ENCODE results near the gene PLXDC1.
A peak's percentile ranks its signal among the peaks of the same experiment; 100 is the strongest.
"Not testable (repeated sequence)": the region's sequence is repeated elsewhere in the genome, so short reads cannot be mapped to it uniquely, and the experiment has no call there.

PLXDC1 gene

GRCh38 chr17:39062846-39063680, 88.4 kb downstream of the PLXDC1 start:
- peak; percentile 12 for DNase-seq (ENCODE audit: low read depth)

GRCh38 chr17:39058524-39058923, 92.9 kb downstream of the PLXDC1 start:
- DNase-seq (ENCODE audit: low read depth): no peak

- no peak for DNase-seq (ENCODE audit: low read depth)
These were observed 93.7 kb downstream of the PLXDC1 start for GRCh38 chr17:39057701-39058206.

- DNase-seq (ENCODE audit: low read depth): peak; percentile 69
These were observed 97.3 kb downstream of the PLXDC1 start for GRCh38 chr17:39054111-39054645.

GRCh38 chr17:39052423-39052822, 99.0 kb downstream of the PLXDC1 start:
- not testable (repeated sequence) for DNase-seq (ENCODE audit: low read depth)

- no peak for DNase-seq (ENCODE audit: low read depth)
These were observed 100.3 kb downstream of the PLXDC1 start for GRCh38 chr17:39051001-39051585.

GRCh38 chr17:39045948-39046679, 105.3 kb downstream of the PLXDC1 start:
- no peak for DNase-seq (ENCODE audit: low read depth)

GRCh38 chr17:39036009-39036408, 115.4 kb downstream of the PLXDC1 start:
- no peak for DNase-seq (ENCODE audit: low read depth)

GRCh38 chr17:39035578-39035977, 115.9 kb downstream of the PLXDC1 start:
- not testable (repeated sequence) for DNase-seq (ENCODE audit: low read depth)

- DNase-seq (ENCODE audit: low read depth): no peak
These were observed 122.7 kb downstream of the PLXDC1 start for GRCh38 chr17:39028690-39029089.

- DNase-seq (ENCODE audit: low read depth): no peak
These were observed 123.9 kb downstream of the PLXDC1 start for GRCh38 chr17:39027455-39028035.

- DNase-seq (ENCODE audit: low read depth): no peak
These were observed 124.4 kb downstream of the PLXDC1 start for GRCh38 chr17:39026980-39027451.

- not testable (repeated sequence) for DNase-seq (ENCODE audit: low read depth)
These were observed 125.1 kb downstream of the PLXDC1 start for GRCh38 chr17:39026346-39026745.

GRCh38 chr17:39022924-39023323, 128.5 kb downstream of the PLXDC1 start:
- DNase-seq (ENCODE audit: low read depth): no peak

GRCh38 chr17:39020037-39020436, 131.4 kb downstream of the PLXDC1 start:
- DNase-seq (ENCODE audit: low read depth): not testable (repeated sequence)

- DNase-seq (ENCODE audit: low read depth): peak; percentile 88
These were observed 132.9 kb downstream of the PLXDC1 start for GRCh38 chr17:39018267-39019134.

- DNase-seq (ENCODE audit: low read depth): peak; percentile 63
These were observed 135.0 kb downstream of the PLXDC1 start for GRCh38 chr17:39016193-39017153.

- no peak for DNase-seq (ENCODE audit: low read depth)
These were observed 135.9 kb downstream of the PLXDC1 start for GRCh38 chr17:39015546-39015935.

- peak; percentile 18 for DNase-seq (ENCODE audit: low read depth)
These were observed 136.5 kb downstream of the PLXDC1 start for GRCh38 chr17:39014795-39015545.

All from amniotic epithelial cell (primary cell).